Psoas muscle (tissue), 8 donors: ENCODE measurements around the gene MAP7D1. TPM values are rescaled to one million over a fixed set of nuclear protein-coding genes. Genes with fewer than 3 reads are reported as not detected.

Source experiments
- ATAC-seq, 4 donors: fragments of 200-7000 bp; cut with Tn5 transposase; one replicate each; pipeline ENCODE4 v1.9.1; 2020; ENCODE audit warnings: moderate library complexity in 3 of 4, mild to moderate bottlenecking in 2 of 4
- DNase-seq, 2 donors: peaks; one replicate each; pipeline ENCODE4 v3.0.0-alpha.2; 2020
- H3K27ac ChIP-seq: fragments of 200-600 bp; one replicate; pipeline ENCODE4 v1.8.0; 2022
- H3K27me3 ChIP-seq, 3 donors: fragments of 200-600 bp in 1 of 3; one replicate each; pipeline versions ENCODE4 v1.6.1 to v1.8.0; 2013 to 2022; ENCODE audit warnings: low read length in 2 of 3, mild to moderate bottlenecking in 2 of 3, moderate library complexity in 1 of 3; ENCODE audit not compliant: insufficient read depth in 3 of 3
- H3K36me3 ChIP-seq, 2 donors: fragments of 200-600 bp in 1 of 2; one replicate each; pipeline versions ENCODE4 v1.6.1 to v1.8.0; 2013 to 2022; ENCODE audit warnings: low read depth in 1 of 2, mild to moderate bottlenecking in 1 of 2, moderate library complexity in 1 of 2; ENCODE audit not compliant: insufficient read depth in 1 of 2
- H3K4me1 ChIP-seq: fragments of 200-600 bp; one replicate; pipeline ENCODE4 v1.8.0; 2022
- H3K4me3 ChIP-seq: fragments of 200-600 bp; one replicate; pipeline ENCODE4 v1.8.0; 2022; ENCODE audit warnings: mild to moderate bottlenecking
- H3K9me3 ChIP-seq: fragments of 200-600 bp; one replicate; pipeline ENCODE4 v1.8.0; 2022
- WGBS, 3 donors: extraction: QIAGEN DNeasy Blood & Tissue Kit; methylation state at CpG; one replicate each; pipeline versions ENCODE4 v1.1.6 to v1.1.7; 2013; 5-methylcytosine and 5-hydroxymethylcytosine counted together
- intact Hi-C, 2 donors: fragments of 100-400 bp; cut with DNase I; formaldehyde crosslinking; loops; one replicate each; pipeline versions ENCODE4 v1.11.0 to v1.14.2; 2022
- polyA plus RNA-seq, 3 donors: library from polyadenylated mRNA; stranded (reverse); fragments of 200-250 nt; gene quantifications; one replicate each; pipeline ENCODE4 v1.2.3, GENCODE V29; 2013
- total RNA-seq, 4 donors: library from RNA; stranded (reverse); fragmentation: NEBNext Ultra II Directional in 2 of 4; extraction: Animal tissue kit (Norgen Biotek cat#: 25700) in 2 of 4; gene quantifications; one replicate each; pipeline versions ENCODE4 v1.2.1 to v1.2.4, GENCODE V29; 2021 to 2023
- TF ChIP-seq, protein P1 (sequence below): fragments of 200-600 bp; IDR thresholded peaks from one replicate; pipeline ENCODE4 v1.8.0; 2022; ENCODE audit warnings: antibody characterized with exemption
- donor health status: healthy with polysubstance abuse.
- donor health status: DM: no; HTN: no; CAD: no; lungs with moderate emphysema.
- donor health status: Bipolar disorder and iron deficiency.
- donor health status: healthy.
- donor health status: DM: yes; HTN: yes; CAD: no.
- donor health status: DM: no; HTN: no; CAD: no.
- donor health status: DM: no; HTN: no; CAD: no.
- donor health status: DM: yes; HTN: yes; CAD: no.

Gene MAP7D1
- total and polyA plus RNA-seq, 7 donors, result 117 to 342 (median 212) TPM

- 86 to 91% (median 88%) methylated on average over 6 to 11 of the region's 11 CpGs for WGBS, 3 donors
These were observed 46.8 kb upstream of the MAP7D1 start for GRCh38 chr1:36109041-36109679.

GRCh38 chr1:36111151-36111550 is 44.8 kb upstream of the MAP7D1 start:
- TF ChIP-seq, protein P1, sequence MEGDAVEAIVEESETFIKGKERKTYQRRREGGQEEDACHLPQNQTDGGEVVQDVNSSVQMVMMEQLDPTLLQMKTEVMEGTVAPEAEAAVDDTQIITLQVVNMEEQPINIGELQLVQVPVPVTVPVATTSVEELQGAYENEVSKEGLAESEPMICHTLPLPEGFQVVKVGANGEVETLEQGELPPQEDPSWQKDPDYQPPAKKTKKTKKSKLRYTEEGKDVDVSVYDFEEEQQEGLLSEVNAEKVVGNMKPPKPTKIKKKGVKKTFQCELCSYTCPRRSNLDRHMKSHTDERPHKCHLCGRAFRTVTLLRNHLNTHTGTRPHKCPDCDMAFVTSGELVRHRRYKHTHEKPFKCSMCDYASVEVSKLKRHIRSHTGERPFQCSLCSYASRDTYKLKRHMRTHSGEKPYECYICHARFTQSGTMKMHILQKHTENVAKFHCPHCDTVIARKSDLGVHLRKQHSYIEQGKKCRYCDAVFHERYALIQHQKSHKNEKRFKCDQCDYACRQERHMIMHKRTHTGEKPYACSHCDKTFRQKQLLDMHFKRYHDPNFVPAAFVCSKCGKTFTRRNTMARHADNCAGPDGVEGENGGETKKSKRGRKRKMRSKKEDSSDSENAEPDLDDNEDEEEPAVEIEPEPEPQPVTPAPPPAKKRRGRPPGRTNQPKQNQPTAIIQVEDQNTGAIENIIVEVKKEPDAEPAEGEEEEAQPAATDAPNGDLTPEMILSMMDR, result no peak
- ATAC-seq (no peak), DNase-seq (no peak)
- Histone ChIP-seq H3K9me3 (no peaks in the 10 kb centered on the region), H3K36me3 (no peaks in the 10 kb centered on the region), H3K27ac (no peak overlapping the region), H3K27me3 (no peaks in the 10 kb centered on the region), H3K4me3 (no peak overlapping the region), H3K4me1 (no peaks in the 10 kb centered on the region)
- WGBS, 3 donors, result 47 to 66% (median 62%) methylated on average over 4 of the region's 4 CpGs
- intact Hi-C loops, result no loop called here

More at GRCh38 chr1:36109041-36109679, 46.8 kb upstream of the MAP7D1 start:
- no peak for DNase-seq
- no peak overlapping the region for H3K27ac ChIP-seq
- H3K4me3 ChIP-seq, result no peak overlapping the region
- no peaks in the 10 kb centered on the region for H3K4me1 ChIP-seq
- peak in 1 of 4 donors; percentile 15 for ATAC-seq
- H3K9me3 ChIP-seq, result no peaks in the 10 kb centered on the region
- H3K27me3 ChIP-seq, result no peaks in the 10 kb centered on the region
- intact Hi-C loops, result no loop called here
- TF ChIP-seq, protein P1, result no peak
- no peaks in the 10 kb centered on the region for H3K36me3 ChIP-seq

GRCh38 chr1:36112823-36113222 is 43.1 kb upstream of the MAP7D1 start:
- intact Hi-C loops, result no loop called here
- WGBS, 3 donors, result 61 to 75% (median 65%) methylated on average over 9 of the region's 9 CpGs
- H3K27me3 ChIP-seq, result no peaks in the 10 kb centered on the region
- no peaks in the 10 kb centered on the region for H3K4me1 ChIP-seq
- H3K9me3 ChIP-seq, result no peaks in the 10 kb centered on the region
- TF ChIP-seq, protein P1, result no peak
- ATAC-seq (no peak), DNase-seq (no peak)
- no peak overlapping the region for H3K4me3 ChIP-seq
- no peaks in the 10 kb centered on the region for H3K36me3 ChIP-seq
- no peak overlapping the region for H3K27ac ChIP-seq

GRCh38 chr1:36114371-36114770 is 41.6 kb upstream of the MAP7D1 start:
- intact Hi-C loops, result no loop called here
- WGBS, 3 donors, result 70 to 80% (median 72%) methylated on average over 5 of the region's 5 CpGs
- H3K27me3 ChIP-seq, result no peaks in the 10 kb centered on the region
- DNase-seq (no peak), ATAC-seq (no peak)
- H3K4me1 ChIP-seq, result no peaks in the 10 kb centered on the region
- H3K4me3 ChIP-seq, result no peak overlapping the region
- no peak overlapping the region for H3K27ac ChIP-seq
- no peaks in the 10 kb centered on the region for H3K9me3 ChIP-seq
- TF ChIP-seq, protein P1, result no peak
- no peaks in the 10 kb centered on the region for H3K36me3 ChIP-seq

DNA sequence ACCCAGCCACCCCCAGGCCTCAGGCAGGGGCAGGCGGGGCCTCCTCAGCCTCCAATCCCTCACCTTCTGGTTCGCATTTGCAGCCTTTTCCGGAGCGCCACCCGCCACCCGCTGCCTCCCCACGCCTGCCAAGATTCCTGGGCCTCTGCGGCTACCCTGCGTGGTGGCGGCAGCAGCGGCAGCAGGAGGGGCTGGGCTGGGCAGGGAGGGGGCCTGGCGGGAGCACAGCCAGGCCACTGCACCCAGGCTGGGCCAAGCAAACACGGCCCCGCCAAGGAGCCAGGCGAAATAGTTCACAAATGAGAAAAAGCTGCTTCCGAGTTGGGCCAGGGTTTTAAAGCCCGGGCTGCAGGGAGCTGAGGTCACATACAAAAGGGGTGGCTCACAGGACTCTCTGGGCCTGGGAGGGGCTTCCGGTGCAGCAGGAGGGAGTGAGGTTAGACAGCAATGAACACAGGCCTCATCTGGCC is 40.7 kb upstream of the MAP7D1 start:
- ATAC-seq, result peak in 2 of 4 donors; percentile 19 to 30
- Histone ChIP-seq H3K4me1 (no peaks in the 10 kb centered on the region), H3K36me3 (no peaks in the 10 kb centered on the region), H3K27me3 (no peaks in the 10 kb centered on the region), H3K9me3 (no peaks in the 10 kb centered on the region), H3K4me3 (no peak overlapping the region), H3K27ac (no peak overlapping the region)
- intact Hi-C loops, result no loop called here
- DNase-seq, result peak in 1 of 2 donors; percentile 51
- TF ChIP-seq, protein P1, result no peak
- 44 to 52% (median 49%) methylated on average over 18 of the region's 18 CpGs for WGBS, 3 donors
